HG03520 (cell line): ENCODE results near the gene HPSE2.

ENCODE experiments used
- ATAC-seq: cut with Tn5 transposase; IDR thresholded peaks from one replicate; pipeline ENCODE4 v1.9.1; 2021; ENCODE audit warnings: mild to moderate bottlenecking, moderate library complexity; ENCODE audit not compliant: unreplicated experiment

Gene HPSE2

DNA sequence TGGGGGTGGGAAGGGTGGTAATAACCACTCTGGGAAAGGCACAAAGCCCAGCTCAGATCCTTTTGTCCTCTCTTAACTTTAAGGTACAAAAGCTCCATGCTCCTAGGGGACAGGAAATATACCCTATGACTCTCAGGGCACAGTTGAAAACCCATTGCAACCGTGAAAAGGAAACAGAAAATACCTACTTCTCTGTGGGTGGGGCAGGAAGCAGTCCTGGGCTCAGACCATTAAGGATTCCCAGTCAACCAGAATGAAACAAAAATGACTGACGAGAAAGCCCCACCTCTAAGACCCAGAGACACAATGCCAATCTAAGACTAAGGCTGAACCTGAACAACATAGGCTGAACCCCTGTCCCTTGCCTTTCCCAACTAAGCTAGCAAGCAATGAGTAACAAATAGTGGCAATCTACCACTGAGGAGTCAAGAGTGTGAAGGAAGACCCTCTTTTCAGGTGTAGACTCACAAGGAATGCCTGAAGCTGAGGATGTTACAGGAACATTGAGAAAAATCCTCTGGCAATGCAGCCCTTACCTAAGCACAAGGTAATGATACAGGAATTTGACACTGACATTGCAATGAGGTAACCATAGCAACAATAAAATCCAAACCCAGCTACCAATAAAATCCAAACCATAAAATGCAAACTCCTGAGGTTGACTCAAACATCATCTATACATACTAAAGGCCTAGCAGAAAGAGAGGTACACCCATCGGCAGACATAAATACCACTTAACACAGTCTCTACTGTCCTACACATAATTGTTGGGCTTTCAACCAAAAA lies 380.1 kb downstream of the HPSE2 start:
- ATAC-seq, result no peak

DNA sequence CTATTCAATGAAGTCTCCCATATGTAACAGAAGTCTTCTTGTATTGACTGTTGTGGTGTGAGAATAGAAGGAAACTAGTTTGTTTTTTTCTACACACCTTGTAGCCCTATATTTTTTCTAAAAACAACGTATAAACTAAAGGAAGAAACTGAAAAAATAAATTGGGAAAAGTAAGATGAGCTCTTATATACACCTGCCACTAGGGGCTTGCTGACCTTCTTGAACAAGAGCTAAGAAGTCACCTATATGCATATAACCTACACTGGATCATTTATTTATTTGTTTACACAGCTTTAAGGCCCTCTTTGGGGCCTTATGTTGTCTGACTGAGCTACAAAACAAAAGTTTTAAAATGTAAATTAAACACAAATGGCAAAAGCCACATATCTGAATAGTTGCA lies 383.0 kb downstream of the HPSE2 start:
- ATAC-seq, result no peak

DNA sequence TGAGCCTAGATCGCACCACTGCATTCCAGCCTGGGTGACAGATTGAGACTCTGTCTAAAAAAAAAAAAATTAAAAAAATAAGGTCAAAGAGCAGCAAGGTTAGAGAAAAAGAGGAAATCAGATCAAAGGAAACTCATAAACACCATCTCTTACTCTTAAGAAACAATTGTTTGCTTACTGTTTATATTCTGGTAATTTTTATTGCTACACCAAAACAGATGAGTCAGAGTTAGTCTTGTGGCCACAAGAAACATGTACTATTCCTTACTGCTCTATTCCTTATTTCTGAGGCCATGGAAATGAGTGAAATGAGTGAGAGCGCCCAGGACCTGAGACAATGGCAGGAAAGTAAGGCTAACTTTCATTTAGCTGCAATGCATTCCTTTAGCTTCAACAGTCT lies 387.3 kb downstream of the HPSE2 start:
- ATAC-seq, result no peak

DNA sequence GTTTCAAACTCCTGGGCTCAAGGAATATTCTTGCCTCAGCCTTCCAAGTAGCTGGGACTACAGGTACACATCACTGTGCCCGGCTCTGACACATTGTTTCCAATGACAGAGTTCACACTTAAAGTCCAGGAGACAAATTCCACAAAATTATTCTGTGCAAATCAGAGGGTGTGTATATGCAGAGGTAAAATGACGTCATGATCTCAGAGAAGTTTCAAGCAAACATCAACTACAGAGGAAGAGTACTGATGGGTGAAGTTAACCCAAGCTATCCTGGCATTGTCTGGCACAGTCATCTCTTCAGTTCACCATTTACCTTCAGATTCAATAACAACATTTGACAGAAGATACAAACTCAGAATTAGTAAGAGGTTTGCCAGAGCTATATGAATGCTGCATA lies 388.9 kb downstream of the HPSE2 start:
- ATAC-seq, result no peak

DNA sequence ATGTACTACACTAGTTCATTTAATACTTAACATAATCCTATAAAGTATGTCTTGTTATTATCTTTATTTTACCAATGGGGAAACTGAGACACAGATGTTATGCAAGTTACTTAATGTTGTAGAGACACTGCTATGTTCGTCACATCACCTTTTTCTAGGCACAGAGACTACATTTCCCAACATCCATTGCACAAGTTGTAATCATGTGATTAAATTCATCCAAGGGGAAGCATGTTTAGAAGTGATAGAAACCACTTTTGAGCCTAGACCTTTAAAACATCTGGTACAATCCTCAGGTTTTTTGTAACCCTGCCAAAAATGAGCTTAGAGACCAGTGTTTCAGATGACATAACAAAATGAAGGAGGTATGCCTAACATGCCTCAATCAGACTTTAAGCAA lies 402.1 kb downstream of the HPSE2 start:
- no peak for ATAC-seq

DNA sequence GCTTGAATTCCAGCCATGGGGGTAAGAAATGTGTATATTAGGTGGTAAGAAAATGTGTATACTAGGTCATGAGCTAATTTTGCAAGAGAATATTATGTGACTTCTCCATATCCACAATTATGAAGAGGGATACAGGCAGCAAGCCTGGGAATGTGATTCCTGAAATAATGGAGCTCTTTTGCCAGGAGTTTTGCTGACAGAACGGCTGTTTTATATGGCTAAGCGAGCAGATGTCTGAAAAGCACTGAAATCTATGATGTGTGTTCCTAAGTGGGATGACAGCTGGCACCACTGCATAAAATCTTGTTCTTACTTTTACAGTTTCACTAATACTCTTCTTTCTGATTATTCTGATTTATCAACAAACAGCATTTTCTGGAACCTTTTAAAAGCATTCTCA lies 402.9 kb downstream of the HPSE2 start:
- ATAC-seq, result no peak

DNA sequence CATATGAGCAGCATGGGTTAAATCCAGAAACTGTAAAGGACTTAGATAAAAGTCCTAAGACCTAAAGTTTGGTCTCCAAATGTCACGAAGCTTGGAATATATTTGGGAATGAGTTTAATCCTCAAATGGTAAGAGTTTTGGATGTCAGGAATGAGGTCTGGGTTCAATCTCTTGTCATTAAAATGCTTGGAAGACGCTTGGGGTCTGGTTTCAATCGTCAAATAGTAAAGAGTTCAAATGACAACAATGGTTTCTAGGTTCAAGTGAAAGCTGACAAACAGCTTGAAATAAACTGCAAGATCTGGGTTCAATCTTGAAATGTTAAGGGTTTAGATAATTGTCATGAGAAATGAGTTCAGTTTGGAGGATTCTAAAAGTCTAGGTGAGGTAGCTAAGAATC lies 403.5 kb downstream of the HPSE2 start:
- ATAC-seq, result no peak

DNA sequence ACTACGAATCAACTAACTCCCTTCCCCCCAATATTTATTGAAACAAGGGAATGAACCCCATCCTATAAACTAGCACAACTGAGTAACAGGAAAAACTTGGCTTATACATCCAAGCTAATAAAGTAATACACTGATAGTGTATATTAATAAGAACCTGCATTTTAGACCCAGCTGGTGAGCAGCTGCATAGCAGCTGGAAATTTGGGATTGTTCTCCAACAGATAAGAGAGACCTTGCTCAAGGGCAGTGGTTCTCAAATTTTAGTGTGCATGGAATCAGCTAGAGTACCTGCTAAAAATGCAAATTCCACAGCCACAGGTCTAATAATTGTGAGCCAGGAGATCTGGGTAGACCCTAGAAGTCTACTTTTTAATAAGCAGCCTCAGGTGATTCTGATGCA lies 404.3 kb downstream of the HPSE2 start:
- ATAC-seq, result no peak

DNA sequence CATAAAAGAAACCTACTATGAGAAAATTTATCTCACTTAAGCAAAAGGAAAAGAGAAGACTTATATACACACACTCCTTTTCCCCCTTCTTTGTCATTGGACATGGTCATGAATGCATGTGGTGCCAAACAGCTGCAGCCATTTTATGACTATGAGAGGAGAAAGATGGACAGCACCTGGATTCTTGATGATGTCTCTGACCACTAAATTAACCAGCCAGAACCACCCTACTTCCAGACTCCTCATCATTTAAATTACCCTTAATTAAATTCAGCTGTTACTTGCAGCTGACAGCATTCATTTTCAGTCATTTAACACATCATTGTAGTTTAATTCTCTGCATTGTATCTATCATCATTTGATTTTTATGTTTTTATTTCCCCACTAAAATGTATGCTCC lies 409.9 kb downstream of the HPSE2 start:
- ATAC-seq, result no peak

DNA sequence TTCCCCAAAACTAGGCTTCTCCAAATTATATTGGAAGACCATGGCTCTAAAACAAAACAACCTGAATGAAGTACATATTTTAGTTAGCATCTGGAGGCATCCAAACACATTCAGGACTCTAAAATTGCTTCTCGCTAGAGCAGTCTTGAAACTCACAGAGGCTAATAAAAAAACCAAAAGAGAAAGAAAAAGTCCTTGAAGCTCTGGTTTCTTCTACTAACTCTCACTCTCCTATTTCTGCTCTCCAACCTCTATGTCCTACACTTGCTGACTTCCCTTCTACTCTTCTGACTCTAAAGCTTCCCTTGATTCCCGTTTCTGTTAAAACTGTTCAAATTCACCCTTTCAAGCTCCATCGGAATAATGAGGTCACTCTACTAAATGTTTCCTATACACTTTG lies 418.3 kb downstream of the HPSE2 start:
- no peak for ATAC-seq

DNA sequence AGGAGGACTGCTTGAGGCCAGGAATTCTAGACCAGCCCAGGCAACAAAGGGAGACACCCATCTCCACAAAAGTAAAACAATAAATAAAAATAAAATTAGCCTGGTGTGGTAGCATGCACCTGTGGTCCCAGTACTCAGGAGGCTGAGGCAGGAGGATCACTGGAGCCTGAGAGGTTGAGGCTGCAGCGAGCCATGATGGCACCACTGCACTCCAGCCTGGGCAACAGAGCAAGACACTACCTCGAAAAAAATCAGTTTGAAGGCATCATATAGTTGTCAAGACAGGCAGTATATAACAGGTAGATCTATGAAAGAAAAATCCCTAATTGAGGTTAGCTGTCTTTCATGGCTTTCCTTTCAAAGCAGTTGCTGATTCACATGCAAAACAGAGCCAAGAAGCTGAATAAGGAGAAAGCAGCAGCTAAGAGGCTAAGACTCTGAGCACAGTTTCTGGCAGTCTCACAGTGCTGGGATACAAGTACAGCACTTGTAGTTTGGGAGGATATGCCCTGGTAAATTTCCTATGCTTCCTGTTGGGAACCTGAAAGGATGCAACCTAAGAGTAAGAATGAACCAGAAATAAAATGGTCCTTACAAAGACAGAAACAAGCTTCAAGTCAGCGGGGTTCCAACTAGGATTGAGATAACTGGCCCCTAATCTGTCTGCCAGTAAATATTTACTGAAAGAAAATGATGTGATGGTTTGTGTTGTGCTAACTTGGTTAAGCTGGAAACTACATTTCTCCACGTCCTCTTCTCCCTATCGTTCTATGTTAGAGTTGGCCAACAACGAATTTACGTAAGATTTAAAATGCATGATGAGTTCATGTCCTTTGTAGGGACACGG lies 420.4 kb downstream of the HPSE2 start:
- no peak for ATAC-seq

DNA sequence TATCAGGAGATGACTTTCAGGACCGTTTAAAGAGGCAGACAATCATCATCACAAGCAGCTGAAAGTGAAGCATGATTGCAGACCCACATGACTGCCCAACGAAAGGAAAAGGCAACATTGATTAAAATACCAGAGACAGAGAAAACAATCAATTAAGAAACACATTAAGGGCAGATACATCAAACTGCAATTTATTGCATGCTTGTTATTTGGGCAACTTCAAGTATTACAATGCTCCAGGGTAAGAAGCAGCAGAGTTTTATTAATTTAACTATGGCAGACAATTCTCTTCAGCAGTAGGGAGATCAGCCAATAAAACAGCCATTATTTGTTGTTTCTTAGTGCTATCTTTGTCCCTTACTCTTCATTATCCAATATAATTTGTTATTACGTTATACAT lies 421.2 kb downstream of the HPSE2 start:
- no peak for ATAC-seq

DNA sequence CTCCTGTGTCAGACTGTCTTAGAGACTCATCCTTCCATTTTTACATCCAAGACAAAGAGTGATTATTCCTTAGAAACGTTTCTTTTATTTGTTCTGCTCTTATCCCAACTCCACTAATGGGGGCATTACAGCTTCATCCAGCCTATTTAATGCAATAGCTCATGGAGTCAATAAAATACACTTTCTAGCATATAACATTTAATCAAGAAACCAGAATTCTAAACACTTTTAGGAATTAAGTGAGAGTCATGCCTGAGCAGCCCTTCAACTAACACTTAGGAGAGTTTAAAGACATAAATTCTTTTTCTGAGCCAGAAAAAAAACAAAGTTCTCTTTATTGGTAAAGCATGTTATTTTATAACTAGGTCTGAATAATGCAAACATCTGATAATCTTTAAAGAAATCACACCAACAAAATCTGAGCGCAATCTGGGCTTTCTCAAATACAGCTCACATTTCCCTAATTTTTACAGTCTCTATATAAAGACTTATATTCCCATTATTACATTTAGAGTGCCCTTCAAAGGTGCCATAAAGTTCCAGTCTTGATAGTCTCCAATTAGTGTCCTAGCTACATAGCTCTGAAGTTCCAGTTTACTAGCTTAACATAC lies 427.3 kb downstream of the HPSE2 start:
- no peak for ATAC-seq

DNA sequence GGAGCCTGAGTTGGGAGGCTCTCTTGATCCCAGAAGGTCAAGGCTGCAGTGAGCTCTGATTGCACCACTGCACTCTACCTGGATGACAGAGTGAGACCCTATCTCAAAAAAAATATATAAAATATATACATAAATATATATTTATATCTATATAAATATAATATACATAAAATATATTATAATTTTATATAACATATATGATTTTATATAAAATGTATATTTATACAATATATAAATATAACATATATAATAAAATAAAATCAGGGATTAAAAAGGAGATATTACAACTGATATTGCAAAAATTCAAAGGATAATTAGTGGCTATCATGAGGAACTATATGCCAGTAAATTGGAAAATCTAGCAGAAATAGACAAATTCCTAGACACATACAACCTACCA lies 435.4 kb downstream of the HPSE2 start:
- ATAC-seq, result no peak

DNA sequence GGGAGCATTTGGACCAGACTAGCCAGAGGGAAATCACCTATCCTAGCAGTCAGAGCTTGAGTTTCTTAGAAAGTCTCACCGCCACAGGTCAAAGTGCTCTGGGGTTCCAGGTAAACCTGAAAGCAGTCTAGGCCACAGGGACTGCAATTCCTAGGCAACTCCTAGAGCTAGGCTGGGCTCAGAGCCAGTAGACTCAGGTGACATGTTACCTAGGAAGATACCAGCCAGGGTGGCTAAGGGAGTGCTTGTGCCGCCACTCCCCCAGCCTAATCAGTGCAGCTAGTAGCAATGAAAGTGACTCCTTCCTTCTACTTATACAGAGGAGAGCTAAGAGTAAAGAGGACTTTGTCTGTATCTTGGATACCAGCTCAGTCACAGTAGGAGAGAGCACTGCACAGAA lies 440.2 kb downstream of the HPSE2 start:
- ATAC-seq, result no peak

DNA sequence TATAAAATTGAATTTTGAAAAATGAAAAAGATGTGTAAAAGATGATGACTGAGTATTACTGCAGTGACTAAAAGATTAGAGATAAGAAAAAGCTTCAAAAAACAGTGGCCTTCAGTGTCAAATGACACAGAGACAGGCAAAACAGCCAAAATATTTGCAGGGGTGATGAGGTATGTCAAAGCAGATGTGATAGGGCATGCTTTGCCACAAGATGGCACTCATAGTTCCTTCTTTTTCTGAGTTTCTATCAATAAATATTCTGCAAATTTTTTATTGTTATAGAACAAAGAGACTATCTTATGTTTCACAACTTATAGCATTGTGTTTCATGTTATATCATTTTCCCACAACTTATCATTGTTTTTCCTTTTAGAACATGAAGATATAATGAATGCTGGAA lies 444.8 kb downstream of the HPSE2 start:
- ATAC-seq, result no peak

DNA sequence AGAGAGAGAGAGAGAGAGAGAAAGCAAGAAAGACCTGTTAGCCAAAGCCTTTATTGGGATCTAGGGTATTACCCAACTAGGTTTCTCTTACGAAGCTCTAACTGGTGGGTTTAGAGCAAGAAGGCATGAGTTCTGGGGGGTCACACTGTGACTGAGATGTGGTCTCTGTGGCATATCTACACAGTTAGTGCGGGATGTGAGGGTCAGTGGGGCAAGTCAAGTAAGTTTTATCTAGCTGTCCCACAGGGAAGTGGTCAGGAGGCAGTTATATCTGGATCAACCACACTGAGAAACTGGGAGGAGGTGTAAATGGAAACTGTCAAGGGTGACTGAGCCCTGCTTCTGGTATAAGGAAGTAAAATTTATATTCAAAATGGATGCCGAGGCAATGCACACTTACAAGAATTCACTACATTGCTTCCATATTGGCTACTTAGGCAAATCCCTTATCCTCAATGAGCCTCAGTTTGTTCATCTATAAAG lies 457.3 kb downstream of the HPSE2 start:
- ATAC-seq, result no peak

DNA sequence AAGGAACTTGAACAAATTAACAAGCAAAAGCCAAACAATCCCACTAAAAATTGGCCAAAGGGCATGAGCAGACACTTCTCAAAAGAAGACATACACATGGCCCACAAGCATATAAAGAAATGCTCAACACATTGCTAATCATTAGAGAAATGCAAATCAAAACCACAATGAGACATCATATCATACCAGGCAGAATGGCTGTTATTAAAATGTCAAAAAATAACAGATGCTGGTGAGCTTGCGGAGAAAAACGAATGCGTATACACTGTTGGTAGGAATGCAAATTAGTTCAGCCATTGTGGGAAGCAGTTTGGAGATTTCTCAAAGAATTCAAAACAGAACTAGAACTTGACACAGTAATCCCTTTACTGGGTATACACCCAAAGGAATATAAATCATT lies 477.2 kb downstream of the HPSE2 start:
- ATAC-seq, result no peak

DNA sequence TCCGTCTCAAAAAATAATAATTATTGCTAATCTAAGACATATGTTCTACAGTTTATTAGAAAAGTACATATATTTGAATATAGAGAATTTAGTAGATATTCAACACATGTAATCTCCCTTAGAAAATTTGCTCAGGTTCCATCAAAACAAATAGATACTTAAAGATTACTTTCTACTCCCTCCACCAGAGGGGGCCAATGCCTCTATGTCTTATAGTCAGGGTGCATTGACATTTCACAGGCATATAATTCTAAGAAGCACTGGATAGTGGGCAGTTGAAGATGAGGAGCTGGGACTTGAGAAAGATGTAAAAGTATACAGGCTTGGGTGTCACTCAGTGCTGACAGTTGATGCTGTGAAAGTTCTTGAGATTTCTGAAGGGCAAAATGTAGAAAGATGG lies 487.4 kb downstream of the HPSE2 start:
- ATAC-seq, result no peak

DNA sequence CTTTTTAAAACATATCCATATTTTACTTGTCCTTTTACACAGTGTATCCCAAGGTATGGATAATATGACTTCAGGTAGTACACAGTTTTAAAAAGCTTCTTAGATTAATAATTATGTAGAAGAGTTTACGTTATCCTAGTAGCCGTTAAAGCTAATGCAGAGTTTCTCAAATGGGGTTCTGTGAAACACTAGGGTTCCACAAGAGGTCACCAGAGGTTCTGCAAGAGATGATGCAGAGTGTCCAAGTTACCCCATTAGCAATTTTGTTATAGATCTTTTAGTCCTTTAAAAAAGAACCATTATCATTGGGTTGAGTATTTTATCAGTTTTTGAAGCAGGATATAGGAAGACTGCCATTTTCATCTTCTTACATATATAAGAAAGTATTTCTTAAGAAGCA lies 490.0 kb downstream of the HPSE2 start:
- ATAC-seq, result no peak

DNA sequence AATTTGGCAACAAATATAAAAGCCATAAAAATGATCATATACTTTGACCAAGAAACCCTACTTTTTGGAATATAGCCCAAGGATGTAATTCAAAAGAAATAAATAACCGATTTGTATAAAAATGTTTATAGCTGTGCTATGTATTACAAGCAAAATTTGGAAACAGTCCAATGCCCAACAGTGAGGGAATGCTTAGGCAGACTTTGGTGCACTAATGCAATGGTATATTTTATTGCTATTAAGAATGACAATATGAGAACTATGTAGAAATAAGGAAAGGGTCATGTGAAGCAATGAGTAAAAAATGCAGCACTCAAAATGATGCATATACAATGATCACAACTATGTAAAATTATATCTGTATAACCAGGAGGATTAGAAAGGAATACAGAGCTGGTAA lies 515.1 kb downstream of the HPSE2 start:
- ATAC-seq, result no peak

DNA sequence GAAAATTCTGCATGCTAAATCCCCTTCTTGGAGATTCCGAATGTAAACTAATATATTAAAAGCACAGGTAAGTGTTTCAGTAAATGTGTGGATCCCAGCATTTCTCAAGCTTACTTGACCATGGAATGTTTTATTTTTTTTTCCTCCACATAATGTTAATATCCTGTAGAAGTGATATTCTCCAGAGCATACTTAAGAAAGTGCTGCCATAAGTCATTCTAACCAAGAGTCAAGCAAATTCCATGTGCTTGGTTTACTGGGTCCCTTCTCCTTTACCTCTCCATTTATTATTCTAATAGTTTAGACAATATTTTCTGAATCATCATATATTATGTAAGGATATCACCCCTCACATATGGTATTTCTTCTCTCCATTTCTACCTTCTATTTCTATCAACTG lies 522.1 kb downstream of the HPSE2 start:
- ATAC-seq, result no peak
